ENCODE results near the gene GPC4. TPM values are rescaled to one million over a fixed set of nuclear protein-coding genes. Genes with fewer than 3 reads are reported as not detected.

Gene GPC4
- total RNA-seq, 1 donor from 2014 or later = 69.0 TPM

- Mint-ChIP-seq H3K4me3 (no peak overlapping the region), H3K4me1 (ENCODE audit: unreplicated experiment) (peaks cover 56% of the 10 kb centered on the region), H3K36me3 (peaks cover 10% of the 10 kb centered on the region), H3K27me3 (no peaks in the 10 kb centered on the region), H3K9me3 (peaks cover 8% of the 10 kb centered on the region), H3K27ac (no peak overlapping the region)
- TF ChIP-seq, protein P1, sequence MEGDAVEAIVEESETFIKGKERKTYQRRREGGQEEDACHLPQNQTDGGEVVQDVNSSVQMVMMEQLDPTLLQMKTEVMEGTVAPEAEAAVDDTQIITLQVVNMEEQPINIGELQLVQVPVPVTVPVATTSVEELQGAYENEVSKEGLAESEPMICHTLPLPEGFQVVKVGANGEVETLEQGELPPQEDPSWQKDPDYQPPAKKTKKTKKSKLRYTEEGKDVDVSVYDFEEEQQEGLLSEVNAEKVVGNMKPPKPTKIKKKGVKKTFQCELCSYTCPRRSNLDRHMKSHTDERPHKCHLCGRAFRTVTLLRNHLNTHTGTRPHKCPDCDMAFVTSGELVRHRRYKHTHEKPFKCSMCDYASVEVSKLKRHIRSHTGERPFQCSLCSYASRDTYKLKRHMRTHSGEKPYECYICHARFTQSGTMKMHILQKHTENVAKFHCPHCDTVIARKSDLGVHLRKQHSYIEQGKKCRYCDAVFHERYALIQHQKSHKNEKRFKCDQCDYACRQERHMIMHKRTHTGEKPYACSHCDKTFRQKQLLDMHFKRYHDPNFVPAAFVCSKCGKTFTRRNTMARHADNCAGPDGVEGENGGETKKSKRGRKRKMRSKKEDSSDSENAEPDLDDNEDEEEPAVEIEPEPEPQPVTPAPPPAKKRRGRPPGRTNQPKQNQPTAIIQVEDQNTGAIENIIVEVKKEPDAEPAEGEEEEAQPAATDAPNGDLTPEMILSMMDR (conservative IDR thresholded peaks at IDR 0.05) = no peak
- no peak for DNase-seq (ENCODE audit: extremely low spot score, unreplicated experiment)
Observed at GRCh38 chrX:133390676-133391075, 24.6 kb downstream of the GPC4 start.

GRCh38 chrX:133389975-133390374 lies 25.3 kb downstream of the GPC4 start:
- no peak for DNase-seq (ENCODE audit: extremely low spot score, unreplicated experiment)
- H3K4me1 Mint-ChIP-seq (ENCODE audit: unreplicated experiment) = peaks cover 63% of the 10 kb centered on the region
- no peaks in the 10 kb centered on the region for H3K27me3 Mint-ChIP-seq
- peaks cover 8% of the 10 kb centered on the region for H3K9me3 Mint-ChIP-seq
- H3K36me3 Mint-ChIP-seq = peaks cover 10% of the 10 kb centered on the region
- TF ChIP-seq, protein P1 (conservative IDR thresholded peaks at IDR 0.05) = no peak
- H3K27ac Mint-ChIP-seq = no peak overlapping the region
- no peak overlapping the region for H3K4me3 Mint-ChIP-seq

DNA sequence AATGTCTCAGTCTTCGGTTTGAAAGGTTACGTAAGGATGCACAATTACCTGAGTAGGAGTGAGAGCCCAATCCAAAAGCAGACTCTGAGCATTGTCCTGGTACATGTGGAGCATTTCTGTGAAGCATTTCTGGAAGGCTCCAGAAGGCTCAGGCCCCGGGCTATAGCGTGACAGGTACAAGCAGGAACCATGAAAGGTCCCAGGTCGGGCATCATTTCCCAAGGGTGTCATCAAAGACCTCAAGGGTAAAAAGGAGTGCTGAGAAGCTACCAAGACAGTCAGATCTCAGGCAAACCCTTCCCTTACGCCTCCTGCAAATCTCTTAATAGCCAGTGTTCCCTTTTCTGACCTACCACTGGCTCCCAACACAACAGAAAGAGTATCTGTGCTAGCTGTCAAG lies 30.8 kb downstream of the GPC4 start:
- H3K36me3 Mint-ChIP-seq = peaks cover 6% of the 10 kb centered on the region
- TF ChIP-seq, protein P1 (conservative IDR thresholded peaks at IDR 0.05) = no peak
- no peak for DNase-seq (ENCODE audit: extremely low spot score, unreplicated experiment)
- no peak overlapping the region for H3K4me3 Mint-ChIP-seq
- no peaks in the 10 kb centered on the region for H3K9me3 Mint-ChIP-seq
- no peak overlapping the region for H3K27ac Mint-ChIP-seq
- H3K4me1 Mint-ChIP-seq (ENCODE audit: unreplicated experiment) = peaks cover 54% of the 10 kb centered on the region
- no peaks in the 10 kb centered on the region for H3K27me3 Mint-ChIP-seq

DNA sequence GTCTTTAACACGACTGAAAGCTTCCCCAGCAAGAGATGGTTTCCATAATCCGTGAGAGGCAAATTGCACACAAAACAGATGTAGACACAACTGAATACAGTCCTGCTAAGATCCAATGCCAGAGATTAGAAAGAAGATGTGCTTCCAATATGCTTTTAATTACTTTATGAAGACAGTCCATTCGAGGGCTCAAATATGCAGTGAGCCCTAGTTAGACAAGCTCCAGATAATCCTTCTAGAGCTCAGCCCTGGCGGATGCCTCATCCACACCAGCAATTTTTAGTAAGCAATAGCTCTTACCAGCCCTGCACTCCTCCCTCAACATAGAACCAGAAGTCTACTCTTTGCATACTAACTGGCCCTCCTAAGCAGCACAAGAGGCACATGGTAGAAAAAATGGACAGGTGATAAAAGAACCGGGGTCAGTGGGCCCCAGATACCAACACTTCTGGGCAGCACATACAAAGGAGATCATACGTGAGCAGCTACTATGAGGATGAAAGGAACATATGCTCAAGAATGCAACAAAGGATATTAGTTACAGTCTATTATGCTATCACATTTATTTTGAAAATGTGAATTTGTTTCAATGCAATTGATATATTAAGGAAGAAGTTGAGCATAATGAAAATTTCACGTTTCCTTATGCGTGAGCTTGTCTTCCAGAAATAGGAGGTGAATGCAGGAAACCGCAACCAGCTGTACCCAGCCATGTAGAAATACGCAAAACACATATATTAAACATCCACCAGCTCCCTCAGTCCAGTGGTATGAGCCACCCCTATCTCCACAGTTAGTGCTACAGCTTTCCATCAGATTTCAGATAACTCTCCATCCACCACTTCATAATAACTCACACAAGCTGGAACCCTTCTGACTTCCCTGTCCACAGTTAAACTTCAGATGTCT lies 34.3 kb downstream of the GPC4 start:
- peaks cover 6% of the 10 kb centered on the region for H3K36me3 Mint-ChIP-seq
- no peak overlapping the region for H3K27ac Mint-ChIP-seq
- TF ChIP-seq, protein P1 (conservative IDR thresholded peaks at IDR 0.05) = no peak
- H3K4me3 Mint-ChIP-seq = no peak overlapping the region
- no peaks in the 10 kb centered on the region for H3K27me3 Mint-ChIP-seq
- H3K9me3 Mint-ChIP-seq = no peaks in the 10 kb centered on the region
- H3K4me1 Mint-ChIP-seq (ENCODE audit: unreplicated experiment) = peaks cover 64% of the 10 kb centered on the region
- no peak for DNase-seq (ENCODE audit: extremely low spot score, unreplicated experiment)

DNA sequence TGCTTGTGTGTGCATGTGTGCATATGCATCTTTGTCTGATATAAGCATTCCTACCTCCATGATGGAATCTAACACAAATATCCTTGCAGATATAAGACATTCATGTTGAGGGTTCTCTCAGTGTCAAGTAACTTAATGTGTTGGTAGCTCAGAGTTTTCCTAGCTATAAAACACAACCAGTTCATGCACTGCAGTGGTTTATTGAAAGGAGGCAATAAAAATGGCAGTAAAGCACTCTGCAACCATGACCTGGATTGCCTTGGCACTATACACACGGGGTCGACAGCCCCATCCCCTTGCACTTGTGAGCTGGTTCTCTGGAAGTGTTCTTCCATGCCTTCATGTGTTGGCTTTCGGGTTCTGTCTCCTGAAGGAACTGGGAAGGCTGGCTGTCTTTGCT lies 38.9 kb downstream of the GPC4 start:
- Mint-ChIP-seq H3K27ac (no peak overlapping the region), H3K36me3 (no peaks in the 10 kb centered on the region), H3K9me3 (no peaks in the 10 kb centered on the region), H3K4me1 (ENCODE audit: unreplicated experiment) (peaks cover 51% of the 10 kb centered on the region), H3K4me3 (peak overlapping the region; percentile 31), H3K27me3 (no peaks in the 10 kb centered on the region)
- TF ChIP-seq, protein P1 (conservative IDR thresholded peaks at IDR 0.05) = no peak
- no peak for DNase-seq (ENCODE audit: extremely low spot score, unreplicated experiment)
